ENCODE results near the gene MCM5. TPM values are rescaled to one million over a fixed set of nuclear protein-coding genes. Genes with fewer than 3 reads are reported as not detected.

Gene MCM5
- total RNA-seq, 1 experiment from 2014 or later: 274 TPM

DNA sequence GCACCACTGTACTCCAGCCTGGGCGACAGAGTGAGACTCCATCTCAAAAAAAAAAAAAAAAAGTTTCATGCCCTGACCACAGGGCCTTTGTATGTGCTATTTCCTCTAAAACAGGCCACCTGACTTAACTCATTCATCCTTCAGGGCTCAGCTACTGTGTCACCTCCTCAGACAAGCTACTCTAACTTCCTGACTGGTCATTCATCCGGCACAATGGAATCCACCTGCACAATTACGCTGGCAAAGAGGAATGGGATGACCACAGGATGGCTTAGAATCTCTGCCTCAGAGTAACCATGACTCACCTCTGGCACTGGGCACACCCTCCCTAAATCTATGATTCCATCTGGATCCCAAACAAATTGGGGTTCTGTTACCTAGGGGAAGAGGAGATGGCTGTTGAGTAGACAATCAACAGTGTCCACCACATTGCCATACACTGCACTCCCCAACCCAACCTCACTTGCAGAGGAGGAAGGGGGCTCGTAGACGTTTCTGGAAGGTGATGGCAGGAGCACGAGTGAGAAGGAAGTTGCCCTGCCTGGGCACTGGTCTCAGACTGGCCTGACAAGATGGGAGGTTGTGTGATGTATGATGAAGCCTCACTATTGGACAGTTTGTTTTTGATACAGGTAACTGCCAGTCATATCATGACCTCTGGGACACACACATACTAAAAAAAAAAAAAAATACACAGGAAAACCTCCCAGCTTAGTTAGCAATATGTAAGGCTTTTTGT is 41.9 kb upstream of the MCM5 start:
- H3K27me3 Mint-ChIP-seq (ENCODE audit: low read depth): no peaks in the 10 kb centered on the region
- H2BK120ac ChIP-seq (ENCODE audit: low read depth, low read length, poor library complexity, severe bottlenecking): no peak overlapping the region
- WGBS (ENCODE audit: extremely low coverage, insufficient read length, low lambda C conversion rate): no CpG with 5 or more reads among the region's 6 CpGs

More for the DNA sequence above, 41.9 kb upstream of the MCM5 start:
- Histone ChIP-seq H4K91ac (ENCODE audit: insufficient read length, low read depth, low read length) (no peak overlapping the region), H3K4me2 (ENCODE audit: insufficient read depth, insufficient read length, low read length) (no peak overlapping the region), H3K14ac (ENCODE audit: insufficient read depth, low read length) (no peak overlapping the region), H3K4ac (ENCODE audit: low read depth, low read length) (no peak overlapping the region), H3K79me2 (ENCODE audit: insufficient read depth, low read length) (no peaks in the 10 kb centered on the region), H2AFZ (ENCODE audit: low read length) (no peak overlapping the region), H3K9me3 (ENCODE audit: control insufficient read depth, low read depth, low read length) (no peaks in the 10 kb centered on the region), H3K9ac (ENCODE audit: extremely low read depth, insufficient read length, low read length) (no peak overlapping the region), H4K8ac (replicated peaks; ENCODE audit: insufficient read length, low read depth, low read length) (no peak overlapping the region), H3K4me1 (ENCODE audit: insufficient read depth, low read length) (no peaks in the 10 kb centered on the region; the same call in 1 of the 2 replicates), H3K56ac (ENCODE audit: insufficient read length, low read depth, low read length) (no peak overlapping the region), H3K18ac (ENCODE audit: insufficient read length, low read depth, low read length) (no peak overlapping the region), H3T11ph (ENCODE audit: low read length) (no peak overlapping the region), H2BK12ac (ENCODE audit: insufficient read length, low read depth, low read length) (no peak overlapping the region), H4K5ac (ENCODE audit: insufficient read length, low read depth, low read length) (no peak overlapping the region), H3K27me3 (ENCODE audit: insufficient read depth, low read length) (no peaks in the 10 kb centered on the region), H2AK5ac (ENCODE audit: insufficient read length, low read length) (no peak overlapping the region), H2BK15ac (ENCODE audit: low read depth, low read length) (no peak overlapping the region), H3K27ac (ENCODE audit: insufficient read length, low read depth, low read length) (no peak overlapping the region), H3K23ac (ENCODE audit: insufficient read length, low read depth, low read length) (no peak overlapping the region), H4K20me1 (ENCODE audit: control insufficient read depth, insufficient read depth, insufficient read length) (no peaks in the 10 kb centered on the region), H2BK5ac (ENCODE audit: insufficient read length, low read length) (no peak overlapping the region), H3K23me2 (ENCODE audit: insufficient read length, low read depth, low read length, poor library complexity, severe bottlenecking) (no peaks in the 10 kb centered on the region), H2BK20ac (ENCODE audit: low read depth, low read length, poor library complexity, severe bottlenecking) (no peak overlapping the region), H3K79me1 (ENCODE audit: insufficient read depth, low read depth, low read length, poor library complexity, severe bottlenecking) (no peaks in the 10 kb centered on the region)
- TF ChIP-seq CTCF (conservative IDR thresholded peaks at IDR 0.05): no peak
- H3K4me3 Mint-ChIP-seq: no peak overlapping the region
- H3K36me3 Mint-ChIP-seq (ENCODE audit: insufficient read depth in 1 of 3, low read depth in 3 of 3): no peaks in the 10 kb centered on the region
- no peaks in the 10 kb centered on the region for H3K9me3 Mint-ChIP-seq
- peak overlapping the region in 1 of 3 experiments; percentile 41; a peak in 1 of 7 replicates for H3K27ac Mint-ChIP-seq
- peaks cover 1 to 8% of the 10 kb centered on the region in 2 experiments; a peak in 2 of 4 replicates for H3K4me1 Mint-ChIP-seq
- no peak for DNase-seq
